Endometrium (tissue), 2 donors: ENCODE measurements around the gene CTDSP2.
"Not testable (repeated sequence)": the region's sequence is repeated elsewhere in the genome, so short reads cannot be mapped to it uniquely, and the experiment has no call there.

Experiments
- FAIRE-seq: peaks from 2 replicates; lab custom pipeline; 2012; peaks lifted over from hg19 to GRCh38; lab: Jason Lieb, UNC
- donor health status: control.
- donor health status: control.

The CTDSP2 gene

GRCh38 chr12:57835366-57836288 lies 10.9 kb downstream of the CTDSP2 start:
- no peak for FAIRE-seq

DNA sequence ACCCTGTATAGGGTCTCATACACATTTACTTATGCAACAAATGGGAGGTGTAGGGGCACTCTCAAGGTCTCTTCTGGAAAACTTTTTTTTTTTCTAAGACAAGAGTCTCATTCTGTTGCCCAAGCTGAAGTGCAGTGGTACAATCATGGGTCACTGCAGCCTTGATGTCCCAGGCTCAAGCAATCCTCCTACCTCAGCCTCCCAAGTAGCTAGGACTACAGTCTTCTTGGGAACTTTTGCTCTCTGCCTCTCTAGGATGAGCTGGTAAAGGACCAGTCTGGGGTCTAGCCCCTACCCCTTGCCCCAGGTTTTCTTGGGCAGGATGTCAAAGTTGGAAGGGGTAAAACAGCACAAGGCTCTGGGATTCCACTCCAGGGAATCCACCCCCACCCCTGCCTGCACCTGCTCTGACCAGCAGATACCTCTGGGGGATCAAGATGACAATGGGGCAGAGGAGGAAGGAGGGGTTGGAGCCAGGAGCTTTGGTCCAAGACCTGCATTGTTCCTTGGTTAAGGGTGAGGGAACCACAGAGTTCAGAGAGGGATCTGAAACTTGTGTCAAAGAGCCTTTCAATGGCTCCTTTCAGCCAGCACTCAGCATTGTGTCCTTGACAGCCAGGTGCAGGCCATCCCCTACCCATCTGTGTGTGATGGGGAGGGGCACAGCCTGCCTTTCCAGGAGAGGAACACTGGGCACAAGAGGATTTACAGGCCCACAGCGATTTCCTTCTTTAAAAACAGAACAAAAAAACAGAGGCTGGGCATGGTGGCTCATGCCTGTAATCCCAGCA lies 12.2 kb downstream of the CTDSP2 start:
- no peak for FAIRE-seq

GRCh38 chr12:57833672-57834071 lies 12.9 kb downstream of the CTDSP2 start:
- FAIRE-seq, result no peak

DNA sequence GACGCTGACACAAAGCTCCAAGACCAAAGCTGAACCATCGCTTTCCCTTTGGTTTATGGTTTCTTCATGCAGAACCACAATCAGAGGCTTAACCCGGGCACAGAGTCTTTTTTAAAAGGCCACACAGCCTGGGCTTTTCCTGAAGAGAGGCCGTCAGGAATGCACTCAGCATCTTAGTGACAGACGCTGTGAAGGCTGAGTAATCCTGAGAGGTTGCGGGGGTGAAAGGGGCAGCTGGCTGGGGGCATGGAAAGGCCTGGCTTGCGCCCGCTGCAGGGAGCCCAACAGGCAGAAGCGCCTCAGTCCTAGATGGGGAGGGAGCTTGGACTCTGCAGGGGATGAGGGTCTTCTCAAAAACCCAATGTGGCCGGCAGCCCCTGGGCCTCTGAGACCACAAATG lies 13.6 kb downstream of the CTDSP2 start:
- FAIRE-seq, result no peak

DNA sequence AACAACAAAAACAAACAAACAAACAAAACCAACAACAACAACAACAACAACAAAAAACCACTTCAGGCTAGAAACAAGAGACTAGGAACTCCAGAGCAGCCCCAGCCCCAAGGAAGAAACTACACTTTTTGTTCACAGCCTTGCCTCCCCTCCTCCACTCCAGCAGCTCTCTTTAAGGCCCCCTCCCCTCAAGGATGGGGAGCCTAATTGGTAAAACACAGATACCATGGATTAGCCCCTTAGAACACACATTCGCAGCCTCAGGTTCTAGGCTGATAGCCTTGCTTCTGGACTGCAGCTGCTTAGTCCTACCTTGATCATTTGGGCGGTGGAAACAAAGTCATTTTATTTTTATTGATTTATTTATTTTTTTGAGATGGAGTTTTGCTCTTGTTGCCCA lies 16.1 kb downstream of the CTDSP2 start:
- no peak for FAIRE-seq

GRCh38 chr12:57829025-57829777 lies 17.3 kb downstream of the CTDSP2 start:
- no peak for FAIRE-seq

DNA sequence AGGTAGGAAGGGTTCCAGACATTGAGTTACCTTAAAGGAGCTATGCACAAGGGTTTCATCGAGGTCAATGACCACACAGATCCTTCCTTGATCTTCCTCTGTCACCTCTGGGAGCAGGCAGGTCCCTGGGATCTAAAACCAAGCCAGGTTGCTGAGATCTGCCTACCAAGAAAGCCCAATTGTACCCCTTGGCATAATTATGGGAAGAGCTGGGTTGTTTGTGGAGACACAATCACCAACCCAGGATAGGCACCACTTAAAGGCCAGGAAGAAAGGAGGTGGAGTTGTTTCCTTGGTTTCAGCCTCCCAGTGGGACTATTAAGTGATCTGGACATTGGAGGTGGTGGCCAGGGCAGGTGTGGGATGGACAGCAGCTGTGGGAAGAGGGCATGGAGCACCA lies 19.6 kb downstream of the CTDSP2 start:
- no peak for FAIRE-seq

DNA sequence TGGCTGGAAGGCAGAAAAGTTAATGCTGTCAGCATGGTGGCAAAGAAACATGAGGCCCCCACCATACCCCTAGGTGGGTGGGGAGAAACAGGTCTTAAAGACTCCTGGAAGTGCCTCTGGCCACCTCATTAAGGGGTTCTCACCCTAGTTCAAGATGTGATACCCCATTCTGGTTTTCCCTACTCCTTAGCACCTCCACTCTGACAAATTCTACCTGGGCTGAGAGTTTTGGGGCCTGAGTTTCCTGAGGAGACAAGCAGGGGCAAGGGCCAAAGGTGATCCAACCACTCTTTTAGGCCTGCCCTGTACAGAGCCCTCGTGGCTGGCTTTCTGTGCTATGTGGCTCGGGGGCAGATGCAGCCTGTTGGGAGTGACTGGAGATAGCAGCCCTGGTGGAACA lies 20.1 kb downstream of the CTDSP2 start:
- FAIRE-seq, result no peak

- no peak for FAIRE-seq
Measured at GRCh38 chr12:57825451-57825850, 21.1 kb downstream of the CTDSP2 start.

GRCh38 chr12:57823908-57824640 lies 22.5 kb downstream of the CTDSP2 start:
- no peak for FAIRE-seq

DNA sequence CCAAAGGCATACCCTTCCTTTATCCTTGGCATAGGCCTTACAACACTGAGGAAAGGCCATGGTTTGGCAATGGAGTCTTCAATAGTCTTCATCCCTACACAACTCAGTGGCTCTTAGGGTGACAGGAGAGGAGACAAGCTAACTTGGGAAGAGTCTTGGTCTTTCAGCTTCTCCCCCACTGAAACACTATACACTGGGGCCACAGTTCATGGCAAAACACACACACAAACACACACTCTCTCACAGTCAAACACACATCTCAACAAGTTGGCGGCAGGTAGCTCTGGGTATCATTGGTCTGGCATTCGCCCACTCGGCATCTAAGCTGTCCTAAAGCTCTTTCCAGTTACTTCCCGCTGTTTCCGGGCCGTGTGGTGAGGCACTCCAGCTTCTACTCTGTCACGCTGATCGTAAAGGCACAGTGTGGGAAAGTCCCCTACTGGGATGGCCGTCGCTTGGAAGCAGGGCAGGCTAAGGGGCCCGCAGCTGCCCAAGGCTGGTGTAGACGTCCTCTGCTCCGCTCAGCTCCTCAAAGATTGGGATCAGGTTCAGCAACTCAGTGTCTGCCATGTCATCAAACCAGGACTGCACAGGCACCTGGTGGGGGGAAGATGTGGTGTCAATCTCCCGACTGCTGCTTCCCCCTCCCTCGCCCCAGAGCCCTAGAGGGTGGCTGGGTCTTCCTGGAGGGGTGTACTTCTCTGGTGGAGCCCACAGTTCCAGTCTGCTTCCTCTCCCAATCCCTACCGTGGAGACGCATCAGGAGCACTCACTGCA lies 23.2 kb downstream of the CTDSP2 start:
- FAIRE-seq, result no peak

- no peak for FAIRE-seq
Measured at GRCh38 chr12:57822392-57823130, 24.0 kb downstream of the CTDSP2 start.

DNA sequence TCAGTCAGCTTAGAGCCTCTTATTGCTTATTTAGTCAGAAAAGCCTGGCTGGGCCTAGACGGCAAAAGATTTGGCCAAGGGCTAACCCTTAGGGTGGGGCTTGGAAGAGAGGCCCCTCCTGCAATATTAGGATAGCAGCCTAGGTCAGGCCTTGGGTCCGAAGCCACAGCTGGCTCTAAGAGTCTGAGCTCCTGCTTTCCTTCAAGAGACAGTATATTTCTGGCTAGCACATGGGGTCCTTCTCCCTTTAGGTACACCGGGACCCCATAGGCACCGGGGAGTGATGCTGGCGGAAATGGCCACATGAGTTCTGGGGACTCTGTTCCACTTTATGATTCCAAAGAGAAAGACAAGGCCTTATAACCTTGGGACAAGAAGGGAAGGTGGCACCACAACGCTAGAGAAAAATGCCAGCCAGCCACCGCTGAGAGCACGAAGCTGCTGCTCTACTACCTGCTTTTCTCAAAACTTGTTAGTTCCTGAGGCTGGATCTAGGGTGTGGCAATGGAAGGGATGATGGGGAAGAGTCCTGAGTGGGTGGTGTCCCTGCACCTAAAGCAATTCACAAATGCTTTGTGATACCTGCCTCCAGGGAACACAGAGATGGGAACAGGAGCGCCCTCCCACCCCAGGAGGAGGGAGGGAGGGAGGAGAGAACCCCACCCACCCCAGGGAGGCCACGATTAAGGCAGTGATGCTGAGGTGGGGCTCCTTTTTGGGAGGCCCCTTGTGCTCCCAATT lies 24.9 kb downstream of the CTDSP2 start:
- no peak for FAIRE-seq

GRCh38 chr12:57821015-57821414 lies 25.5 kb downstream of the CTDSP2 start:
- FAIRE-seq, result not testable (repeated sequence)

DNA sequence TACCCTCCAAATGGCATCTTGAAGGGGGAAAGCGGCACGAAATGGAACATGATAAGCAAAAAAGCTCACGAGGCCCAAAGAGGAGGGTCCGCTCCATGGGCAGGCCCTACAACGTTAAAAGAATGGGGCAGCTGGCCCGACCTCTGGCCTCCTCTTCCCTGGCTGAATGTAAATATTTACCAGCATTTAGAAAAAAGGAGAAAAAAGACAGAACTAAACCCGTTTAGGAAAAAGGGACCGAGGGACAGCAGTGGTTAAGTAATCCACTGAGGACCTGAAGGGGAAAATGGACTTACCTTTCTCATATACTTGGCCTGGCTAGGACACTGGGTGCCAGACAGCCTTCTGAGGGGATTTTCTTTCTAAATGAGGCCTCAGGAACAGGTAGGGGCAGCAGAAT lies 26.4 kb downstream of the CTDSP2 start:
- FAIRE-seq, result not testable (repeated sequence)

DNA sequence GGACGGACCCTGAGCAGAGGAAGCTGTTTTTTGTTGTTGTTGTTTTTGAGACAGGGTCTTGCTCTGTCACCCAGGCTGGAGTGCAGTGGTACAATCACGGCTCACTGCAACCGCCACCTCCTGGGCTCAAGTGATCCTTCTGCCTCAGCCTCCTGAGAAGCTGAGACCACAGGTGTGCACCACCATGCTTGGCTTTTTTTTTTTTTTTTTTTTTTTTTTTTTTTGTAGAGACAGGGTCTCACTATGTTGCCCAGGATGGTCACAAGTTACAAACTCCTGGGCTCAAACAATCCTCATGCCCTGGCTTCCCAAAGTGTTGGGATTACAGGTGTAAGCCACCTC lies 28.6 kb downstream of the CTDSP2 start:
- FAIRE-seq, result not testable (repeated sequence)

- FAIRE-seq, result no peak
Measured at GRCh38 chr12:57817261-57817989, 29.1 kb downstream of the CTDSP2 start.

- no peak for FAIRE-seq
Measured at GRCh38 chr12:57816855-57817151, 29.7 kb downstream of the CTDSP2 start.
